ENCODE data around the gene DICER1.

- TF ChIP-seq, protein P1, sequence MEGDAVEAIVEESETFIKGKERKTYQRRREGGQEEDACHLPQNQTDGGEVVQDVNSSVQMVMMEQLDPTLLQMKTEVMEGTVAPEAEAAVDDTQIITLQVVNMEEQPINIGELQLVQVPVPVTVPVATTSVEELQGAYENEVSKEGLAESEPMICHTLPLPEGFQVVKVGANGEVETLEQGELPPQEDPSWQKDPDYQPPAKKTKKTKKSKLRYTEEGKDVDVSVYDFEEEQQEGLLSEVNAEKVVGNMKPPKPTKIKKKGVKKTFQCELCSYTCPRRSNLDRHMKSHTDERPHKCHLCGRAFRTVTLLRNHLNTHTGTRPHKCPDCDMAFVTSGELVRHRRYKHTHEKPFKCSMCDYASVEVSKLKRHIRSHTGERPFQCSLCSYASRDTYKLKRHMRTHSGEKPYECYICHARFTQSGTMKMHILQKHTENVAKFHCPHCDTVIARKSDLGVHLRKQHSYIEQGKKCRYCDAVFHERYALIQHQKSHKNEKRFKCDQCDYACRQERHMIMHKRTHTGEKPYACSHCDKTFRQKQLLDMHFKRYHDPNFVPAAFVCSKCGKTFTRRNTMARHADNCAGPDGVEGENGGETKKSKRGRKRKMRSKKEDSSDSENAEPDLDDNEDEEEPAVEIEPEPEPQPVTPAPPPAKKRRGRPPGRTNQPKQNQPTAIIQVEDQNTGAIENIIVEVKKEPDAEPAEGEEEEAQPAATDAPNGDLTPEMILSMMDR (conservative IDR thresholded peaks at IDR 0.05 in 1 of 2, IDR thresholded peaks at IDR 0.05 in 1 of 2; ENCODE audit: extremely low read depth in 1 of 2, insufficient read depth in 1 of 2, low read depth in 1 of 2, low read length in 2 of 2), result no peak
- TF ChIP-seq EZH2 (IDR thresholded peaks at IDR 0.05; ENCODE audit: borderline replicate concordance, low read length), result no peak
These were observed 120.1 kb downstream of the DICER1 start for GRCh38 chr14:95037273-95037672.

All from mammary epithelial cell (primary cell).